Epithelial cell of esophagus (primary cell): ENCODE results near the gene MMP1.

Experiments used
- DNase-seq: peaks from one replicate; pipeline ENCODE4 v3.0.0; 2010; ENCODE audit warnings: low read depth
- H3K4me3 ChIP-seq: 2 replicates; pipeline ENCODE4 v1.5.1; 2011; ENCODE audit warnings: mild to moderate bottlenecking, low read length, control low read depth
- TF ChIP-seq, protein P1 (sequence below): IDR thresholded peaks from 2 replicates; pipeline ENCODE4 v1.5.1; 2011; ENCODE audit warnings: low read depth, mild to moderate bottlenecking, low read length, control low read depth, inconsistent platforms; ENCODE audit not compliant: insufficient read depth; ENCODE audit errors: missing control alignments

Gene MMP1

DNA sequence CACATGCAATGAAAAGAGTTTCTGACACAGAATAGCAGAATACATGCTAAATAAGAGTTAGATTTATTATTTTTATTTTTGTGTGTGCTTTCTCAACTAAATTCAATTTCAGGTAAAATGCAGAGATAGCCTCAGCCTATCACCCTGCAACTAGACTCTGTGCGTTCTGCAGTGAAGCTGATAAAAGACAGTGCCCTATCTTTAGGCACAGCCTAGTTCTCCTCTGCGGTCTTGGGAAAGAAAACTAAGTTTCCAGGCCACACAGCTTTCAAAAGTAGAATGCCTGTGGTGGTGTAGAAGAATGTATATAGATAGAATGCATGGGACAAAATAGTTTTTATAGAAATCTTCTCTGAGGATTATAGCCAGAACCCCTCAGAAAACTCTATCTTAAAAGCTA lies 12.0 kb upstream of the MMP1 start:
- TF ChIP-seq, protein P1, sequence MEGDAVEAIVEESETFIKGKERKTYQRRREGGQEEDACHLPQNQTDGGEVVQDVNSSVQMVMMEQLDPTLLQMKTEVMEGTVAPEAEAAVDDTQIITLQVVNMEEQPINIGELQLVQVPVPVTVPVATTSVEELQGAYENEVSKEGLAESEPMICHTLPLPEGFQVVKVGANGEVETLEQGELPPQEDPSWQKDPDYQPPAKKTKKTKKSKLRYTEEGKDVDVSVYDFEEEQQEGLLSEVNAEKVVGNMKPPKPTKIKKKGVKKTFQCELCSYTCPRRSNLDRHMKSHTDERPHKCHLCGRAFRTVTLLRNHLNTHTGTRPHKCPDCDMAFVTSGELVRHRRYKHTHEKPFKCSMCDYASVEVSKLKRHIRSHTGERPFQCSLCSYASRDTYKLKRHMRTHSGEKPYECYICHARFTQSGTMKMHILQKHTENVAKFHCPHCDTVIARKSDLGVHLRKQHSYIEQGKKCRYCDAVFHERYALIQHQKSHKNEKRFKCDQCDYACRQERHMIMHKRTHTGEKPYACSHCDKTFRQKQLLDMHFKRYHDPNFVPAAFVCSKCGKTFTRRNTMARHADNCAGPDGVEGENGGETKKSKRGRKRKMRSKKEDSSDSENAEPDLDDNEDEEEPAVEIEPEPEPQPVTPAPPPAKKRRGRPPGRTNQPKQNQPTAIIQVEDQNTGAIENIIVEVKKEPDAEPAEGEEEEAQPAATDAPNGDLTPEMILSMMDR = no peak
- DNase-seq = no peak
- no peak overlapping the region for H3K4me3 ChIP-seq

DNA sequence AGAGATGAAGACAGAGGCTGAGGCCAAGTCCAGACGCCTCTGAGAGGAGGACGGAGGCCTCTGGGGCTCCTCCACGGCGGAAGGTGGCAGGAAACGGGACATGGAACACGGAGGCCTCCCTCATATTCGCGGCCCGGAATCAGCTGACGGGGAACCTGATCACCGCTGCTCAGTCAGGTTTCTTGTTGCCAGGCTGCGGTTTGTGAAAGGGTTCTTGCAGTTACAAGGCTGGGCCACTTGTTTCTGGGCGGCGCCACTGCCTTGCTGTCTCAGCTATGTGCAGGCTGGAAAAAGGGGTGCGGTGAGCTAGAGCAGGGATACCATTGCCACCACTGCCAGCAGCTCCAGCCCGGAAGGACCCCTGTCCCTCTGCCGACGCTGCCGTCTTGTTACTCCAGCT lies 10.0 kb upstream of the MMP1 start:
- no peak overlapping the region for H3K4me3 ChIP-seq
- TF ChIP-seq, protein P1 = peak; percentile 47
- DNase-seq = peak; percentile 50

DNA sequence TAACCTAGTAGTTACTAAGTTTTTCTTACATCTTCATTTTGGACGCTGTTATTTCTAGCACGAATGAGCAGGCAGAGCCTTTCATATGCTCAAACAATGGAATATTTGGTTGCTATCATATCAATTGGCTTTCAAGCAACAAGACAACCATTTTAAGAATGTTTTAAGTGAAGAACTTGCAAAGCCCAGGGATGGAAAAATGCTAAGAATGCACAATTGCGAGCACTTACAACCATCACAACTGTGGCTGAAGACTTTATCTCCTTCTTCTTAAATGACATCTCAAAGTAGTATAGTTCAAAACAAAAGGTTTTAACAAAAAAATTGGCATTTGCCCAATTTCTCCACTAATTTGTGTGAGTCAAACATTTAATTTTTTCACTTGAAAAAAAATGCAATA lies 8.3 kb upstream of the MMP1 start:
- no peak for DNase-seq
- TF ChIP-seq, protein P1 = no peak
- H3K4me3 ChIP-seq = no peak overlapping the region

DNA sequence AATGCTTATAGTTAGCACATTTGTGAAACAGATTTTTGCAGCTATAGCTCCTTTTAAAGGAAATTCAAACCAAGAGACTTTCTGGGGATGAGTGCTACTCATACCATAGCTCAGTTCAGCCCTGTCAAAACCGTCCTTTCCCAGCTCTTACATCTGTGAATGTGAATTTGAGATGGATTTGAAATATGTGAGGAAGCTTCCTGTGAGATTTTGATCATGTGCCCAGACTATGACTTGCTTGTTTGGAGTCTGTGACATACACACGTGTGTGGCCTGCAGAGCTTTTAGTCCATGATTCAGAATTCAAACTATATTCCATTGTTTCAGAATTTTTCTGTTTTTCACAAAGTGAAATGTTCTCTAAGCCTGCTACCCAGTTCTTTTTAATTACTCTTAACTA lies 4.4 kb upstream of the MMP1 start:
- DNase-seq = peak; percentile 71
- TF ChIP-seq, protein P1 = no peak

DNA sequence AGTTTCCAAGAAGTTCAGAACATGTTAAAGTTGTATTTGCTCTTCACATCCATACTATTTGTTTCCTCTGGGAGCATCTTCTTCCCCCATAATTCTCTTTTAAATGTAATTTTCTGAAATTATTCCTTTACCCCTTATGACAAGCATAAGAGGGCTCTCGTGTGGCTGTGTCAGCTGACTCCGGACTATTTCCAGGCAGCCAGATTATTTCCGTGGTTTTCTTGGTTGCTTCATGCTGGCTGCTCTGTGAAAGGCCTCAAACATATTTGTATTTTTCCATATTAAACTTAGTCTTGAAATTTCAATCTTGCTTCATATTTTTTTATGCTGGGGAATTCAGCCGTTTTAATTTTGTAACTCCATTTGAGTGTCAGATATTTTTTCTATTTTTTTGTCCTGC lies 2.8 kb upstream of the MMP1 start:
- DNase-seq = no peak
- TF ChIP-seq, protein P1 = no peak
- no peak overlapping the region for H3K4me3 ChIP-seq

More for the DNA sequence above, 4.4 kb upstream of the MMP1 start:
- no peak overlapping the region for H3K4me3 ChIP-seq

DNA sequence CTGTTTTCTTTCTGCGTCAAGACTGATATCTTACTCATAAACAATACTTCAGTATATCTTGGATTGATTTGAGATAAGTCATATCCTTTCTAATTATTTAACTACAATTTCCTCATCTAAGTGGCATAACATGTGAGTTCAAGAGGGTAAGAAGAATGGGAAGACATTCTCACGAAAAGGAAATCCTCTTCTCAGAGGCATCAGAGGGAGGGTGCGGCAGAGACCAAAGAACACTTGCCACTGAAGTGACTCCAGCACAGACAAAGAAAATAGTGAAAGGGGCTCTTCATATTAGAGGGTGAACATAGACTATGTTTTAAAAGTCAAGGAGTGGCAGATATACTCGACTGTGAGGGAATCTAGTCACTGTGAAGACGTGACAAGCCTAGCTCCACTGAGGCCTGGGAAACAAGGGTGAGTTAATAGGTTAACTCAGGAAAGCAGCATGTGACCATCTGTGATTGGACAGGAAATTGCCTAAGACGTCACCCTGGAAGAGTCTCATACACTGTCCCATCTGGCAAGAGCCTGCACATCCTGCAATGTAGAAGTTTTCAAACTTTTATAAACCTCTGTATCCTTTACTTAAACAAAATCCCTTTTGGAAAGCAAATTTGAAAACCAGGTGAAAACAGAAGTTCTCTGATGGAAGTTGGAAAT lies 1.9 kb upstream of the MMP1 start:
- DNase-seq = peak; percentile 14
- H3K4me3 ChIP-seq = no peak overlapping the region
- TF ChIP-seq, protein P1 = no peak

DNA sequence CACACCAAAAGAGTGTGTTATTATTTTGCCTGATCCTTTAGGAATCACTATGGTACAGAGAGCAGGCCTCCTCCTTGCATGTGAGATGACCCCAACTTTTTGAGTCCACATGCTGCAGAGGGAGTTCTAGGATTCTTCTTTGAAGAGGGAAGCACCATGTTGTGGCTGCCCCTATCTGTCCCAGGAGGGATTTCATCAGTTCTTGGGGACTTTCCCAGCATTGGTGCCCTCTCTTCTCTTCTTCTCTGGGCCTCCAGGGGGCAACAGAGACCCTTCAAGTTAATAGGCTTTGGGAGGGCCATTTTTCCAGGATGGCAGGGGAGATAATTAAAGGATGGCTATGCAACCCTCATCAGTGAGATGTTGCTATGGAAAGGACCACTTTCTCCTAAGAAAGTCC lies 3.6 kb downstream of the MMP1 start:
- peak; percentile 32 for DNase-seq
- H3K4me3 ChIP-seq = no peak overlapping the region
- TF ChIP-seq, protein P1 = no peak
